ENCODE measurements around the gene SENP7.

Gene SENP7

GRCh38 chr3:101532783-101533602 is 20.0 kb upstream of the SENP7 start:
- peaks cover 14% of the 10 kb centered on the region for H3K36me3 Mint-ChIP-seq
- peaks cover 3% of the 10 kb centered on the region for H3K27me3 Mint-ChIP-seq
- H3K4me1 Mint-ChIP-seq: peaks cover 39% of the 10 kb centered on the region
- no peak overlapping the region for H3K4me3 Mint-ChIP-seq
- CTCF ChIA-PET: no interaction called here
- no peak overlapping the region for H3K27ac Mint-ChIP-seq
- DNase-seq: no peak
- H3K9me3 Mint-ChIP-seq: peaks cover 13% of the 10 kb centered on the region

DNA sequence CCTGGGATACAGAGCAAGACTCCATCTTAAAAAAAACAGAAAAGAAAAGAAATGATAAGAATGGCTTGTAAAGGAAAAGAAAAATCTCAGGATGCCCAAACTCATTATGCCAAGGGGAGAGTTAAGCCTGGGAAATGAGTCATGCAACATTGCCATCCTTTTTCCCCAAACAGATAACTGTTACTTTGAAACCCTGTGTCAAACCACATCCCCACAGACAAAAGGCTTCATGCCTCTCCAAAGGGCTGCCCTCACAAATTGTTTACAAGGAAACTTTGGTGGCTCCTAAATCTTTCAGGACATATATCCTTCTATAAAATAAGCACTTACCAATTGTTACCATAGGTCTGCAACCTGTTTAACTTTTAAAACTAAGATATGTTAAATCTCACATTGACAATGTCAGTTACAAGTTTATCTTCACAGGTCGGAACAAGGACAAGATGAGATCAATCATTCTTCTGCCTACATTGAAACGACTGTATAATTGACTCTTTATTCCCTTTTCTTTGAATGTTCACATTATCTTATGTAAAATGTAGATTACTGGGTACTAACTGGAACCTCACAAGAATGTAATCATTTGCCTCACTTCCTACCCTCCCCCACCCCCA is 18.6 kb upstream of the SENP7 start:
- peaks cover 16% of the 10 kb centered on the region for H3K36me3 Mint-ChIP-seq
- no peak for DNase-seq
- H3K4me3 Mint-ChIP-seq: no peak overlapping the region
- H3K4me1 Mint-ChIP-seq: peaks cover 39% of the 10 kb centered on the region
- CTCF ChIA-PET: no interaction called here
- peak overlapping the region; percentile 81 for H3K27ac Mint-ChIP-seq
- peaks cover 17% of the 10 kb centered on the region for H3K9me3 Mint-ChIP-seq
- peaks cover 3% of the 10 kb centered on the region for H3K27me3 Mint-ChIP-seq

DNA sequence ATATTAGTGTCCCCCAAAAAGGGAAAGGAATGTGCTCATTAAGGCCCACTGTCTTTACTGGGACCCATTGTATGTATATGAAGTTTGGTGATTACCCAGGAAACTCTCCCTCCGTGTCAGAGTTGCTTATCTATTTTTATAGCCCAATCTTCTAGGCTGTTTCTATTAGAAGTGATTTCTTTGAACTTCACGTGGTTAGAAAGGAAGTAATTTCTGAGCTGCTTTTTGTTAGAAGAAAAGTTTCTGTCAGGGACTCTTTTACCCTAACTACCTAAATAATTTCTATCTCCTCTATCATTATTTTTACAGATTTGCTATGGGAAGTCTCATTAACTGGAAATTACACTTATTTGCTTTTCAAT is 17.7 kb upstream of the SENP7 start:
- H3K27ac Mint-ChIP-seq: peak overlapping the region; percentile 81
- DNase-seq: no peak
- CTCF ChIA-PET: interaction anchor here (1.0 kb wide), 1 partner anchor 12 kb away, joined by 4 read pairs; no protein-coding TSS in a partner anchor
- no peak overlapping the region for H3K4me3 Mint-ChIP-seq
- no peaks in the 10 kb centered on the region for H3K27me3 Mint-ChIP-seq
- peaks cover 15% of the 10 kb centered on the region for H3K9me3 Mint-ChIP-seq
- H3K36me3 Mint-ChIP-seq: peaks cover 14% of the 10 kb centered on the region
- peaks cover 39% of the 10 kb centered on the region for H3K4me1 Mint-ChIP-seq

DNA sequence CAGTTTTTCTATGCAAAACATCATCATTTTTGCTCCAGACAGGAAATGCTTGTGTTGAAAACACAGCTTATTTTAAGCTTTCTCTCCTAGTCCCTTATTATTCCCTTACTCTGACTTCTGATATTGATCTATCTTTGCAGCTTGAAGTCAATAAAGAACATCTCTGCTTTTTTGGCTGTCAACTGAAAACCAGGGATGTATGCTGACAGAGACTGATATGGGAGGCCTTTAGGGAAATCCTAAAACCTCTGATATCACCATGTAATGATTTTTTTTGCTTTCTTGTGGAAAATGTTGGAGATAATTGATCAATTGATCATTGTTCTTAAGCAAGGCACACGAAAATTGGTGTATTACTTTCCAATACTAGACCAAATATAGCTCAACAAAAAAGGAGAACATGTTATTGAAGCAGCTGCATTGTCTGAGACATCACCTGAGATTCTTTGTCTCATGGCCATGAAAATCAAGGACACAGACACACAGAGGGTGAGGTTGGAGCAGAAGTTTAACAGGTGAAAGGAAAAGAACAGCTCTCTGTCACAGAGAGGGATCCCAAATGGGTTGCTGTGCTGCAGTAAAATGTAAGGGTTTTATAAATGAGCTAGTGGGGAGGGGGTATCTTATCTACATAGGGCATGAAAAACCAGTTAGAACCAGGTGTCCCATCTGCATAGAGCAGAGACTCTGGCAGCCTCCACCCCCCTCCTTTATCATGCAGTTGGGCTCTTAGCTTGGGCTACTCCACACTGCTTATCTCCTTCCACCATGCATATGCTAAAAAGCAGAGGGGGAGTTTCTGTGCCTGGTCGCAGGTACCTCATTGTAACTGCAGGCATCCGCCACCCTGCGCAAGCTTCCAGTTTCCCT is 17.0 kb upstream of the SENP7 start:
- H3K4me3 Mint-ChIP-seq: no peak overlapping the region
- peak overlapping the region; percentile 81 for H3K27ac Mint-ChIP-seq
- CTCF ChIA-PET: interaction anchor here (1.0 kb wide), 1 partner anchor 12 kb away, joined by 4 read pairs; no protein-coding TSS in a partner anchor
- peaks cover 39% of the 10 kb centered on the region for H3K4me1 Mint-ChIP-seq
- H3K9me3 Mint-ChIP-seq: peaks cover 17% of the 10 kb centered on the region
- H3K27me3 Mint-ChIP-seq: no peaks in the 10 kb centered on the region
- DNase-seq: no peak
- H3K36me3 Mint-ChIP-seq: peaks cover 15% of the 10 kb centered on the region

DNA sequence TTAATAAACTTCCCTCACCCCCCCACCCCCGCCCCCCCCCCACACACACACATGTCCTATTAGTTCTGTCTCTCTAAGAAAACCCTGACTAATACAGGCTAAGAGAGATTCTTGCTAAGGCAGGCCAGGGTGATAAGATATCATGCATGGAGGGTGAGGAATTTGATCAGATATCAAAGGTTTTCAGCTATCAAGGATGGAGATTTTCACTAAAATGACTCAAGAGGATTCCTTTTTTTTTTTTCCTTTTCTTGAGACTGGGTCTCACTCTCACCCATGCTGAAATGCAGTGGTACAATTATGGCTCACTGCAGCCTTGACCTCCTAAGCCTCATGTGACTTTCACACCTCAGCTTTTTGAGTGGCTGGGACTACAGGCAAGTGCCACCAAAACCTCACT is 14.9 kb upstream of the SENP7 start:
- peaks cover 19% of the 10 kb centered on the region for H3K9me3 Mint-ChIP-seq

GRCh38 chr3:101527441-101527840 is 14.4 kb upstream of the SENP7 start:
- DNase-seq: no peak
- Mint-ChIP-seq H3K4me1 (peaks cover 43% of the 10 kb centered on the region), H3K27me3 (no peaks in the 10 kb centered on the region), H3K4me3 (no peak overlapping the region), H3K27ac (no peak overlapping the region), H3K36me3 (peaks cover 21% of the 10 kb centered on the region), H3K9me3 (peaks cover 19% of the 10 kb centered on the region)
- CTCF ChIA-PET: no interaction called here

More for the DNA sequence above, 14.9 kb upstream of the SENP7 start:
- Mint-ChIP-seq H3K27ac (no peak overlapping the region), H3K4me3 (no peak overlapping the region), H3K36me3 (peaks cover 21% of the 10 kb centered on the region), H3K4me1 (peaks cover 40% of the 10 kb centered on the region), H3K27me3 (no peaks in the 10 kb centered on the region)
- no peak for DNase-seq
- CTCF ChIA-PET: no interaction called here

DNA sequence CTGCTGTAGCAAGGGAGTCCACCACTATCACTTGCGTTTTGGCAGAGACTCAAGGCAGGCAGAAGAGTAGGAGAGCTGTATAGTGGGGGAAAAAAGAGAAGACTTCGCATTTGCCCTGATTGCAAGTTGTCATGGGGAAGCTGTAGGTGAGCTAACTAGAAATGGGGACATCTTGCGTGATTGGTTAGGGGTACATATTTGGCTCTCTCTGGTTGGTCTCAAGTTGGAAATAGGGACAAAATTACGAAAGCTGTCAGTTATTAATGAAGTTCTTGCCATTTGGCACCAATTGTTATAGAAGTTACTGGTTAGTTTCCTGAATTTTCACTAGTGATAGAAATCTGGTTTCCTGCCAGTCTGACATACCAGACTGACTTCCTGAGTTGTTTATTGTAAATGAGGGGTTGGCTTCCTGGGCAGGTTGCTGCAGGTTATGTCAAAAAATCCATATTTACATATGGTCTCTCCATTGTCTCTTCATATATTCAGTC is 8.2 kb upstream of the SENP7 start:
- CTCF ChIA-PET: no interaction called here
- H3K4me3 Mint-ChIP-seq: peak overlapping the region; percentile 50
- peak; percentile 38 for DNase-seq
- H3K27ac Mint-ChIP-seq: peak overlapping the region; percentile 95
- peaks cover 4% of the 10 kb centered on the region for H3K9me3 Mint-ChIP-seq
- peaks cover 55% of the 10 kb centered on the region for H3K4me1 Mint-ChIP-seq
- H3K36me3 Mint-ChIP-seq: peaks cover 9% of the 10 kb centered on the region
- H3K27me3 Mint-ChIP-seq: no peaks in the 10 kb centered on the region

- Mint-ChIP-seq H3K4me3 (peak overlapping the region; percentile 50), H3K27ac (peak overlapping the region; percentile 95), H3K36me3 (peaks cover 7% of the 10 kb centered on the region), H3K27me3 (no peaks in the 10 kb centered on the region), H3K4me1 (peaks cover 64% of the 10 kb centered on the region), H3K9me3 (no peaks in the 10 kb centered on the region)
- no peak for DNase-seq
- CTCF ChIA-PET: interaction anchor here (0.8 to 1.4 kb wide), 2 partner anchors 51 to 171 kb away, joined by 3 to 4 read pairs; no protein-coding TSS in a partner anchor
Measured at GRCh38 chr3:101519685-101520365, 6.8 kb upstream of the SENP7 start.

- DNase-seq: peak; percentile 60
- Mint-ChIP-seq H3K27ac (peak overlapping the region; percentile 95), H3K4me1 (peaks cover 73% of the 10 kb centered on the region), H3K27me3 (no peaks in the 10 kb centered on the region), H3K36me3 (peaks cover 3% of the 10 kb centered on the region), H3K4me3 (peak overlapping the region; percentile 11), H3K9me3 (no peaks in the 10 kb centered on the region)
- CTCF ChIA-PET: interaction anchor here (1.1 to 1.4 kb wide), 5 partner anchors 12 to 55 kb away, joined by 3 to 7 read pairs (median 4); partner anchors contain the start of gene PCNP
Measured at GRCh38 chr3:101518421-101518871, 5.4 kb upstream of the SENP7 start.

GRCh38 chr3:101513419-101513986 is 491 bp upstream of the SENP7 start:
- CTCF ChIA-PET: interaction anchor here (0.7 to 1.3 kb wide), 5 partner anchors 32 to 443 kb away, joined by 3 to 5 read pairs (median 3); partner anchors contain the start of gene PCNP
- H3K36me3 Mint-ChIP-seq: peaks cover 28% of the 10 kb centered on the region
- peaks cover 72% of the 10 kb centered on the region for H3K4me1 Mint-ChIP-seq
- no peak for DNase-seq
- H3K4me3 Mint-ChIP-seq: peak overlapping the region; percentile 100
- peak overlapping the region; percentile 99 for H3K27ac Mint-ChIP-seq
- no peaks in the 10 kb centered on the region for H3K9me3 Mint-ChIP-seq
- peaks cover 4% of the 10 kb centered on the region for H3K27me3 Mint-ChIP-seq

DNA sequence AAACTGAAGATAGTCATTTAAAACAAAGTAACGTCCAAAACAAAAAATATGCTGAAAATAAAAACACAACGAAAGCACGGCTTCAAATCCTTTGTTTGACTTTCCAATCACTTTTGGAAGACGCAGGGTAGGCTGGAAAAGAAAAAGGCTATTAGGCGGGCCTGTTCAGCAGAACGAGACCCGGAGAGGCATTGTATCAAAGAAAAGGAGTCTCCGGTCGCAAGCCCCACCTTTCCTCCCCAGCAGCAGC is 691 bp downstream of the SENP7 start:
- DNase-seq: no peak
- Mint-ChIP-seq H3K36me3 (peaks cover 32% of the 10 kb centered on the region), H3K27me3 (peaks cover 4% of the 10 kb centered on the region), H3K9me3 (no peaks in the 10 kb centered on the region), H3K4me3 (peak overlapping the region; percentile 100), H3K27ac (peak overlapping the region; percentile 99), H3K4me1 (peaks cover 66% of the 10 kb centered on the region)
- CTCF ChIA-PET: interaction anchor here (0.5 to 1.3 kb wide), 3 partner anchors 62 to 166 kb away, joined by 3 to 5 read pairs (median 3); partner anchors contain the start of gene PCNP

DNA sequence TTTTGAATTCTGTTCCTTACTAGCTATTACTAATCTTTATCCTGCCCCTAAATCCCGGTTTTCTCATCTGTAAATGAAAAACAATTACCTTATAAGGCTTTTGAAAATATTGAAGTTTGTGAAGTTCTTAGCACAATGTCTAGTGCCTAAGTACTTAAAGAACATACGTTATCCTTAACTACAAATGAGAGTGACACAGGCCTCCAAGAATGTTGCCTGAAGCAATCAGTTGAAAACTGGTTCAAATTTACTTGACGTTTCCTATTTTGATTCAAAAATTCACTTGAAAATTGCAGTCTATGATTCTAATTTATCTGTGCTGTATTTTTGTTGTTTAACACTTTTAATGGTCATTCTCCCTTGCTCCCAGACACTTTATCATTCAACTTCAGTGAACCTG is 3.2 kb downstream of the SENP7 start:
- DNase-seq: no peak
- Mint-ChIP-seq H3K27ac (no peak overlapping the region), H3K27me3 (peaks cover 4% of the 10 kb centered on the region), H3K4me1 (peaks cover 59% of the 10 kb centered on the region), H3K4me3 (no peak overlapping the region), H3K9me3 (no peaks in the 10 kb centered on the region), H3K36me3 (peaks cover 44% of the 10 kb centered on the region)
- CTCF ChIA-PET: no interaction called here

DNA sequence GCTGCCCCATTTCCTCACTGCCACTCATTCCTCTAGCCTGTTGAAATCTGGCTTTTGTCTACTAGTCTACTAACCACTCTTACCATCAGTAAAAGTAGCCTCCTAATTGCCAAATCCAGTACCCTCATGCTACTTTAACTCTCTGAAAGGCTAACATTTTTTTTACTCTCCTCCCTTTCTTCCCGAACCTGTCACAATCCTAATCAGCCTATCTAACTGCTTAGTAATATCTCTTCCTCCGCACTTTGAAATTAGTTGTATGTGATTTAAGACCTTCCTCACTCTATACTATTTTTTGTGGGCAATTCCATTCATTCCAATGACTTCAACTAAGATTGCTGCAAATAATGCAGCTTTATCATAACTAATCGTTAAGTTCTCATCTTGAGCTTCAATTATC is 3.7 kb downstream of the SENP7 start:
- DNase-seq: no peak
- no peak overlapping the region for H3K27ac Mint-ChIP-seq
- CTCF ChIA-PET: interaction anchor here (0.6 kb wide), 1 partner anchor 243 kb away, joined by 3 read pairs; no protein-coding TSS in a partner anchor
- no peaks in the 10 kb centered on the region for H3K9me3 Mint-ChIP-seq
- H3K36me3 Mint-ChIP-seq: peaks cover 48% of the 10 kb centered on the region
- H3K4me3 Mint-ChIP-seq: no peak overlapping the region
- H3K4me1 Mint-ChIP-seq: peaks cover 57% of the 10 kb centered on the region
- peaks cover 4% of the 10 kb centered on the region for H3K27me3 Mint-ChIP-seq
